HCT116 (cell line): ENCODE results near the gene STYXL2.

Experiments
- ATF3 ChIP-seq: IDR thresholded peaks from 2 replicates; pipeline ENCODE4 v1.6.1; 2012
- CBX3 ChIP-seq: IDR thresholded peaks from 2 replicates; pipeline ENCODE4 v1.6.1; 2012; ENCODE audit warnings: low read depth
- CTCF ChIP-seq, 3 experiments: fragments of 200-600 bp in 1 of 3; sonication (generic) in 1 of 3; IDR thresholded peaks in 2 of 3; conservative IDR thresholded peaks in 1 of 3; 2 replicates each; pipeline ENCODE4 v1.5.1; 2012 to 2017; ENCODE audit warnings: low read depth in 2 of 3, low read length in 2 of 3, antibody characterized with exemption in 1 of 3, borderline replicate concordance in 1 of 3, control low read depth in 1 of 3, mild to moderate bottlenecking in 1 of 3, mixed read lengths in 1 of 3, mixed run types in 1 of 3, moderate library complexity in 1 of 3; ENCODE audit not compliant: insufficient read depth in 1 of 3
- MAX ChIP-seq: IDR thresholded peaks from 2 replicates; pipeline ENCODE4 v1.6.1; 2012
- POLR2A ChIP-seq: IDR thresholded peaks from 2 replicates; pipeline ENCODE4 v1.7.0; 2011; ENCODE audit warnings: borderline replicate concordance; ENCODE audit not compliant: insufficient read depth, insufficient read length; ENCODE audit errors: extremely low read depth
- POLR2AphosphoS5 ChIP-seq: IDR thresholded peaks from 2 replicates; pipeline ENCODE4 v1.6.1; 2011; ENCODE audit warnings: mild to moderate bottlenecking, low read depth, low read length, moderate library complexity
- RAD21 ChIP-seq: IDR thresholded peaks from 2 replicates; pipeline ENCODE4 v1.6.1; 2012; ENCODE audit warnings: low read depth, mild to moderate bottlenecking
- YY1 ChIP-seq: IDR thresholded peaks from 2 replicates; pipeline ENCODE4 v1.6.1; 2011; ENCODE audit warnings: low read length, low read depth, moderate library complexity, mild to moderate bottlenecking; ENCODE audit not compliant: insufficient replicate concordance; ENCODE audit errors: extremely low read depth
- ZNF274 ChIP-seq: fragments of 200-500 bp; sonication (Bioruptor generic); IDR thresholded peaks from 2 replicates; pipeline ENCODE4 v1.6.1; 2014; ENCODE audit warnings: mild to moderate bottlenecking, low read depth, low read length, inconsistent platforms

GRCh38 chr1:167056529-167057231 lies 37.2 kb upstream of the STYXL2 start:
- TF ChIP-seq CTCF (IDR thresholded peaks at IDR 0.05 in 2 of 3, conservative IDR thresholded peaks at IDR 0.05 in 1 of 3; ENCODE audit: borderline replicate concordance in 1 of 3, insufficient read depth in 1 of 3, low read depth in 2 of 3, low read length in 2 of 3) (no peak), POLR2AphosphoS5 (no peak), ATF3 (no peak), ZNF274 (no peak), MAX (no peak), RAD21 (no peak), POLR2A (no peak), CBX3 (no peak), YY1 (no peak)
